ENCODE data around the gene TFAM.

- no peak for TF ChIP-seq POLR2A (IDR thresholded peaks at IDR 0.05)
- TF ChIP-seq CTCF (IDR thresholded peaks at IDR 0.05): no peak
Observed at GRCh38 chr10:58397830-58398229, 12.6 kb downstream of the TFAM start.
